ENCODE measurements around the gene TEX12.

The TEX12 gene, protein sequence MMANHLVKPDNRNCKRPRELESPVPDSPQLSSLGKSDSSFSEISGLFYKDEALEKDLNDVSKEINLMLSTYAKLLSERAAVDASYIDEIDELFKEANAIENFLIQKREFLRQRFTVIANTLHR

DNA sequence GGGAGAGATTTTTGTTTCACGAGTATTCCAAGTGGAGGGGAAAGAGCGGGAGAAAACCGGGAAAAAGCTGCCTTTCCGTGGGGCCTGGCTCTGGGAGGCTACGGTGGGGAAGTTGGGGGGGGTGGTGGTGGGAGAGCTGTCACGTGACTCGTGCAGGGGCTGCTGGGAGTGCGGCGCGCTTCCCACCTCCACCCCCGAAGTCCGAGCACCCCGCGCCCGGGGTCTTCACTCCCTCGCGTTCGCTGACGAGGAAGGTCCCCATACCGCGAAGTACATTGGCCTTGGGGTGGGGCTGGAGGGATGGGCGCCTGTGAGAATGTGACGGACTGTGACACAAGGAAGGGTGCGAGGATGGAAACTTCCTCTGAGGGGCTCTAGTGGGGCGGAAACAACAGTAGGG is at the start of gene TEX12:
Gene TEX12 (plus strand): TSS at position 228 of the 400 bp plus-strand sequence. CDS start 1,897 bp downstream, outside the sequence.
- H3K79me2 ChIP-seq (ENCODE audit: low read length), result no peaks in the 10 kb centered on the region
- H3K4me3 ChIP-seq (ENCODE audit: low read length), result no peak within 1 kb of the TSS
- no peaks in the 10 kb centered on the region for H4K20me1 ChIP-seq (ENCODE audit: insufficient read depth, low read length)
- DNase-seq, result no peak
- H2AFZ ChIP-seq (ENCODE audit: low read length), result no peak within 1 kb of the TSS
- no peak within 1 kb of the TSS for H3K27ac ChIP-seq (ENCODE audit: low read length)
- H3K36me3 ChIP-seq (replicated peaks; ENCODE audit: insufficient read depth, low read length), result no peaks in the 10 kb centered on the region
- H3K9me2 ChIP-seq (replicated peaks; ENCODE audit: insufficient read depth, low read length), result no peaks in the 10 kb centered on the region
- H3K27me3 ChIP-seq (replicated peaks; ENCODE audit: insufficient read depth, low read length), result no peaks in the 10 kb centered on the region
- H3F3A ChIP-seq (ENCODE audit: insufficient read depth, low read length), result no peaks in the 10 kb centered on the region
- H3K4me1 ChIP-seq (ENCODE audit: low read length), result no peaks in the 10 kb centered on the region
- H3K9me3 ChIP-seq (replicated peaks; ENCODE audit: insufficient read depth, low read length), result no peaks in the 10 kb centered on the region
- no peak within 1 kb of the TSS for H3K9ac ChIP-seq (ENCODE audit: low read length)
- H3K4me2 ChIP-seq (ENCODE audit: low read depth, low read length), result no peak within 1 kb of the TSS
- TF ChIP-seq CTCF (IDR thresholded peaks at IDR 0.05; ENCODE audit: low read length) (no peak), EZH2 (optimal IDR thresholded peaks at IDR 0.05; ENCODE audit: low read depth, low read length) (no peak), EZH2phosphoT487 (IDR thresholded peaks at IDR 0.05; ENCODE audit: low read length) (no peak)

DNA sequence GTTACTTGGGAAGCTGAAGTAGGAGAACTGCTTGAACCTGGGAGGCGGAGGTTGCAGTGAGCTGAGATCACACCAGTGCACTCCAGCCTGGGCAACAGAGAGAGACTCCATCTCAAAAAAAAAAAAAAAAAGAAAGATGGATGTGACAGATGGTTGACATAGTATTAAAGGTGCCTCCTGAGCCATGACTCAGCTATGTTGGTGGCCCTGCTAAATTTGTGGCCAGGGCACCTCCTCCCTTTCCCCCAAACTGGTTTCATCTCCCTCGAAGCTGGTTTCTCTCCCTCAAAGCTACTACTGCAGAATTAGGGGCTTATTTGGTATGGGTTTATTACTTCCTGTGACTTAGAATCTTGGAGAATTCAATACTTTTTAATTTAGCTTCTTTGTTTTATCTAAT is 49.0 kb upstream of the TEX12 start:
- Histone ChIP-seq H3F3A (ENCODE audit: insufficient read depth, low read length) (no peaks in the 10 kb centered on the region), H3K27me3 (replicated peaks; ENCODE audit: insufficient read depth, low read length) (no peaks in the 10 kb centered on the region), H3K4me2 (ENCODE audit: low read depth, low read length) (peak overlapping the region; percentile 3; the same call in 1 of the 2 replicates), H3K4me3 (ENCODE audit: low read length) (no peak overlapping the region), H3K9ac (ENCODE audit: low read length) (no peak overlapping the region), H3K4me1 (ENCODE audit: low read length) (peaks cover 9% of the 10 kb centered on the region), H3K9me3 (replicated peaks; ENCODE audit: insufficient read depth, low read length) (no peaks in the 10 kb centered on the region), H2AFZ (ENCODE audit: low read length) (no peak overlapping the region), H3K9me2 (replicated peaks; ENCODE audit: insufficient read depth, low read length) (no peaks in the 10 kb centered on the region), H3K79me2 (ENCODE audit: low read length) (no peaks in the 10 kb centered on the region), H4K20me1 (ENCODE audit: insufficient read depth, low read length) (no peaks in the 10 kb centered on the region), H3K27ac (ENCODE audit: low read length) (no peak overlapping the region), H3K36me3 (replicated peaks; ENCODE audit: insufficient read depth, low read length) (no peaks in the 10 kb centered on the region)
- no peak for TF ChIP-seq EZH2 (optimal IDR thresholded peaks at IDR 0.05; ENCODE audit: low read depth, low read length)
- no peak for TF ChIP-seq CTCF (IDR thresholded peaks at IDR 0.05; ENCODE audit: low read length)
- no peak for TF ChIP-seq EZH2phosphoT487 (IDR thresholded peaks at IDR 0.05; ENCODE audit: low read length)
- peak; percentile 56 for DNase-seq

DNA sequence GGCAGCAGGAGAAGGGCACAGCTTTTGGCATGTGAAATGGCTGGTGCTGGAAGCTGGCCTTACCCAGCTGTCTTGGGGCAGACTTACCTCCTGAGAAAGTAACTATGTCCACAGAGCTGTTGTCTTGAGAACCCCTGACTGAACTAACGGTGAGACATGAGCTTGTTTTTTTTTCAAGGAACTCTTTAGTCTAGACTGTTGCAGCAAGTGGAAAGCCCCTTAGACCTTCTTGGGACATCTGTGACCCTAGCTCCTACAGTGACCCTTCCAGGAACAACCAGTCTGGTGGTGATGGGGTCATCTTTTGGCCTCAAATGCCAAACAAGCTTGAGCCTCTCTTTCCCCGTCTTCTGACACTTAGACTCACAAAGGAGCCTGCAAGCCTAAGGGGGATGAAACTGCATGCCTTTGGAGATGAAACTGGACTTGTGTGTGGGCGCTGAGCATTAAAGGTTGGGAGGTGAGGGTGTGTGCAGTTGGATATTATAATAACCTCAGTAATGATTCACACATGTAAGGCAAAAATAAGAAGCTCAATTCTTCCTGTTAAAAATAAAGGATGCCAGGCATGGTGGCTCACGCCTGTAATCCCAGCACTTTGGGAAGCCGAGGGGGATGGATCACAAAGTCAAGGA is 45.1 kb upstream of the TEX12 start:
- Histone ChIP-seq H3K9me2 (replicated peaks; ENCODE audit: insufficient read depth, low read length) (no peaks in the 10 kb centered on the region), H3K79me2 (ENCODE audit: low read length) (no peaks in the 10 kb centered on the region), H3K4me3 (ENCODE audit: low read length) (no peak overlapping the region), H3K36me3 (replicated peaks; ENCODE audit: insufficient read depth, low read length) (no peaks in the 10 kb centered on the region), H3F3A (ENCODE audit: insufficient read depth, low read length) (no peaks in the 10 kb centered on the region), H4K20me1 (ENCODE audit: insufficient read depth, low read length) (no peaks in the 10 kb centered on the region), H2AFZ (ENCODE audit: low read length) (no peak overlapping the region), H3K4me2 (ENCODE audit: low read depth, low read length) (no peak overlapping the region), H3K4me1 (ENCODE audit: low read length) (peaks cover 5% of the 10 kb centered on the region), H3K27ac (ENCODE audit: low read length) (no peak overlapping the region), H3K27me3 (replicated peaks; ENCODE audit: insufficient read depth, low read length) (no peaks in the 10 kb centered on the region), H3K9ac (ENCODE audit: low read length) (no peak overlapping the region), H3K9me3 (replicated peaks; ENCODE audit: insufficient read depth, low read length) (no peaks in the 10 kb centered on the region)
- no peak for TF ChIP-seq EZH2phosphoT487 (IDR thresholded peaks at IDR 0.05; ENCODE audit: low read length)
- no peak for TF ChIP-seq CTCF (IDR thresholded peaks at IDR 0.05; ENCODE audit: low read length)
- TF ChIP-seq EZH2 (optimal IDR thresholded peaks at IDR 0.05; ENCODE audit: low read depth, low read length), result no peak
- DNase-seq, result no peak

All from MM.1S (cell line).